Measurements from ENCODE around the gene PLCH1. TPM values are rescaled to one million over a fixed set of nuclear protein-coding genes. Genes with fewer than 3 reads are reported as not detected.
A peak's percentile ranks its signal among the peaks of the same experiment; 100 is the strongest.

Gene PLCH1
- total RNA-seq, 1 experiment from 2014 or later, result 0.12 TPM

DNA sequence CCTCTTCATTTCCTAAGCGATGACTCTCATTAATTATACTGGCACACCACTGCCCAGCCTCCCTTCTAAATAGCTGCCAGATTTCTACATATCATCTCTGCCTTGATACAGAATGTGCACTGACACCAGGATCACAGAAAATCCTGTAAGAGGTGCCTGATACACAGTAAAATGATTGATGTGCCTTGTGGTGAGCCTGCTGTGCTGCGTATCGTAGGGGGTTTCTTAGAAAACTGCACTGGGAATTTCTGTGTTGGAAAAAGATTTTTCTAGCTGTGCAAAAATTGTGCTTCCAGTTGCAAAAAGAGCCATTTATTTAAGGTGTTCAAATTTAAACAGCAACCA is 3.0 kb upstream of the PLCH1 start:
- POLR2A ChIA-PET, result no interaction called here
- CTCF ChIA-PET, result interaction anchor here (0.7 to 1.2 kb wide), 3 partner anchors 12 to 1661 kb away, joined by 3 read pairs; no protein-coding TSS in a partner anchor
- H3K4me1 Mint-ChIP-seq (ENCODE audit: insufficient read depth, unreplicated experiment), result peaks cover 5% of the 10 kb centered on the region

GRCh38 chr3:155747286-155747945 is 2.5 kb upstream of the PLCH1 start:
- Mint-ChIP-seq H3K4me3 (ENCODE audit: unreplicated experiment) (no peak overlapping the region), H3K36me3 (ENCODE audit: insufficient read depth, unreplicated experiment) (no peaks in the 10 kb centered on the region), H3K27ac (ENCODE audit: low read depth, unreplicated experiment) (no peak overlapping the region), H3K9me3 (ENCODE audit: unreplicated experiment) (no peaks in the 10 kb centered on the region), H3K4me1 (ENCODE audit: insufficient read depth, unreplicated experiment) (peaks cover 5% of the 10 kb centered on the region), H3K27me3 (ENCODE audit: insufficient read depth, unreplicated experiment) (peaks cover 24% of the 10 kb centered on the region)
- CTCF ChIA-PET, result interaction anchor here (0.7 to 0.8 kb wide), 3 partner anchors 400 to 1661 kb away, joined by 3 read pairs; no protein-coding TSS in a partner anchor
- DNase-seq (ENCODE audit: unreplicated experiment), result no peak
- no peak for TF ChIP-seq CTCF (IDR thresholded peaks at IDR 0.05; ENCODE audit: unreplicated experiment)
- no TSS peak for BruUV-seq (replicated peaks)
- intact Hi-C loops (cut with micrococcal nuclease), result no loop called here
- POLR2A ChIA-PET, result interaction anchor here (0.7 kb wide), 1 partner anchor 552 kb away, joined by 3 read pairs; no protein-coding TSS in a partner anchor

More for the DNA sequence above, 3.0 kb upstream of the PLCH1 start:
- intact Hi-C loops (cut with micrococcal nuclease), result no loop called here
- no peak for TF ChIP-seq CTCF (IDR thresholded peaks at IDR 0.05; ENCODE audit: unreplicated experiment)
- no TSS peak for BruUV-seq (replicated peaks)
- Mint-ChIP-seq H3K36me3 (ENCODE audit: insufficient read depth, unreplicated experiment) (no peaks in the 10 kb centered on the region), H3K27ac (ENCODE audit: low read depth, unreplicated experiment) (no peak overlapping the region), H3K9me3 (ENCODE audit: unreplicated experiment) (no peaks in the 10 kb centered on the region), H3K4me3 (ENCODE audit: unreplicated experiment) (no peak overlapping the region), H3K27me3 (ENCODE audit: insufficient read depth, unreplicated experiment) (peaks cover 24% of the 10 kb centered on the region)
- DNase-seq (ENCODE audit: unreplicated experiment), result no peak

- ChIA-PET POLR2A (interaction anchor here (0.7 kb wide), 1 partner anchor 551 kb away, joined by 3 read pairs; no protein-coding TSS in a partner anchor), CTCF (interaction anchor here (0.7 kb wide), 1 partner anchor 629 kb away, joined by 3 read pairs; no protein-coding TSS in a partner anchor)
- H3K9me3 Mint-ChIP-seq (ENCODE audit: unreplicated experiment), result no peaks in the 10 kb centered on the region
- no peak overlapping the region for H3K4me3 Mint-ChIP-seq (ENCODE audit: unreplicated experiment)
- no peak overlapping the region for H3K27ac Mint-ChIP-seq (ENCODE audit: low read depth, unreplicated experiment)
- no peak for TF ChIP-seq CTCF (IDR thresholded peaks at IDR 0.05; ENCODE audit: unreplicated experiment)
- intact Hi-C loops (cut with micrococcal nuclease), result no loop called here
- no peaks in the 10 kb centered on the region for H3K36me3 Mint-ChIP-seq (ENCODE audit: insufficient read depth, unreplicated experiment)
- H3K27me3 Mint-ChIP-seq (ENCODE audit: insufficient read depth, unreplicated experiment), result peaks cover 24% of the 10 kb centered on the region
- DNase-seq (ENCODE audit: unreplicated experiment), result no peak
- H3K4me1 Mint-ChIP-seq (ENCODE audit: insufficient read depth, unreplicated experiment), result peaks cover 5% of the 10 kb centered on the region
- no TSS peak for BruUV-seq (replicated peaks)
Observed at GRCh38 chr3:155746703-155747102, 1.8 kb upstream of the PLCH1 start.

DNA sequence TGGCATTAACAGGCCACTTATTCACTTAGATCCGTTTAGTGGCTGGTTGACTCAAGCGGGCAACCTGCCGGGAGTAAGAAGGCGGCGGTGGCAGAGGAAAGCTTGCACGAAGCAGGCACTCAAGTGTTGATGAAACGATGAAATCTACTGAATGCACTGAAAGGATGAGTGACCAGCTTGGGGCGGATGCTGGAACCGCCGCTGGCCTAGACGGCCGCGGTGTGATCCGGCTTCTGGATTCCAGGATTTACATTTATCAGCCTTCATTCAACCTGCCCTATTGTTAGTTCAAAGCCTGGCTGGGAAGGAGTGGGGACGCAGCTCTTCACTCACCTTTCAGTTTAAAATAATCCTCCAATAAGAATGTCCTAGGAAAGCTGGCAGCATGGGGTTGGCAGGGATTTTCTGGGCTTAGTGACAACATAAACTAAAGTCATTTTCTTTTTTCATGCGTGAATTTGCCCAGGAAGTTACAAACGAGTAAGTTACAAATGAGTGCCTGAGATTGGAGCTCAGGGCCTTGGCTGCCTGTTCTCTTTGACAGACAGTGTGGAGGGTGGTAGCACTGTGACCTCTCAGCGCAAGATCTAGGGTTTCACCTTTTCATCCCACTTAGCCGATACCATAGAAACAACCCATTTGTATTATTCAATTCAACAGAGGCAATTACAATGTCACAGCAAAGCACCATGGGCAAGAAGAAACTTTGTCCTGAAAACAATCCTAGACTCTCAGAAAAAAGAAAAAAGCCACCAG is 1.1 kb upstream of the PLCH1 start:
- peak; percentile 44 for DNase-seq (ENCODE audit: unreplicated experiment)
- no peak for TF ChIP-seq CTCF (IDR thresholded peaks at IDR 0.05; ENCODE audit: unreplicated experiment)
- Mint-ChIP-seq H3K9me3 (ENCODE audit: unreplicated experiment) (no peaks in the 10 kb centered on the region), H3K36me3 (ENCODE audit: insufficient read depth, unreplicated experiment) (no peaks in the 10 kb centered on the region), H3K4me1 (ENCODE audit: insufficient read depth, unreplicated experiment) (peaks cover 5% of the 10 kb centered on the region), H3K4me3 (ENCODE audit: unreplicated experiment) (peak overlapping the region; percentile 78), H3K27me3 (ENCODE audit: insufficient read depth, unreplicated experiment) (peaks cover 24% of the 10 kb centered on the region), H3K27ac (ENCODE audit: low read depth, unreplicated experiment) (no peak overlapping the region)
- intact Hi-C loops (cut with micrococcal nuclease), result no loop called here
- BruUV-seq (replicated peaks), result no TSS peak
- CTCF ChIA-PET, result interaction anchor here (0.6 kb wide), 2 partner anchors 16 to 44 kb away, joined by 3 read pairs; no protein-coding TSS in a partner anchor
- POLR2A ChIA-PET, result interaction anchor here (0.5 to 0.7 kb wide), 2 partner anchors 30 to 72 kb away, joined by 3 to 4 read pairs; no protein-coding TSS in a partner anchor
